ENCODE measurements around the gene MACROD2.

The MACROD2 gene

GRCh38 chr20:14566505-14566904 lies 571.2 kb downstream of the MACROD2 start:
- in situ Hi-C loops (cut with HindIII; ENCODE audit: low pct_unique_long_range_greater_than_20kb, low sequenced_read_pairs) = no loop called here
- no peak for TF ChIP-seq JUND (IDR thresholded peaks at IDR 0.05; ENCODE audit: low read depth)
- no peak for DNase-seq (ENCODE audit: low read depth in 1 of 2, low spot score in 1 of 2)

DNA sequence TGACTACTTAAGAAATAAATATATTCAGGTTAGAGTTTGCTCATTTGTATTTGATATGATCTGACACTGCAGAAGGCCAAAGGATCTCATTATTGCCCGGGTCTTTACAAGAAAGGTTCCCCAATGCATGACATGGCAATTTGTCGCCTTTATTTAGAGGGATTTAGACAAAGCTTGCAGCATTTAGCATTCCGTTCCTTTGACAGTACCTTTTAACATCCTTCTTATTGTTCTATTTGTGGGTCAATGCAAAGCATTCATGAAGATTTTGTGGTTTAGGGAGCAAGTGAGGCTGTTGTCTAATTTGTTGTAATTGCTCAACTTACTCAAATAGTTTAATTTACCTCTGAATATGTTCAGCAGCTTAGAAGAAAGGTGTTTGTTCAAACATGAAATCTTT lies 572.9 kb downstream of the MACROD2 start:
- DNase-seq (ENCODE audit: low read depth in 1 of 2, low spot score in 1 of 2) = no peak
- TF ChIP-seq JUND (IDR thresholded peaks at IDR 0.05; ENCODE audit: low read depth) = no peak

GRCh38 chr20:14568701-14569100 lies 573.4 kb downstream of the MACROD2 start:
- no peak for DNase-seq (ENCODE audit: low read depth in 1 of 2, low spot score in 1 of 2)
- in situ Hi-C loops (cut with HindIII; ENCODE audit: low pct_unique_long_range_greater_than_20kb, low sequenced_read_pairs) = no loop called here

More for the DNA sequence above, 572.9 kb downstream of the MACROD2 start:
- in situ Hi-C loops (cut with HindIII; ENCODE audit: low pct_unique_long_range_greater_than_20kb, low sequenced_read_pairs) = no loop called here

DNA sequence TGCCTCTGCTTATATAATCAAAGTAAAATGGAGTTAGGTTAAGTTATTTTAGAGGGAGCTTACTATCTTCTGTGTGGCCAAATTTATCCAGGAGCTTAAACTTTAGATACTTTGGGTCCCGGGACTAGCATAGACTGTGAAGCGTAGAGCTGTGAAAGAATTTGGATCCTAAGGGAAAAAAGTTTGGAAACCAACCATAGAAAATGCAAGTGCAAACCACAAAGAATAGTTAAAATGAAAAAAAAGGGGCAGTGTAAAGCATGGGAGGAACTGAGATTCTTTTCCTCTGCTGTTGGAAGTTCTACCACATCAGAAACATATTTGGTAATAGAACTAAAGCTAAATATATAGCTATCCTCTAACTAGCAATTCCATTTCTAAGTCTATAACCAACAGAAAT lies 574.3 kb downstream of the MACROD2 start:
- DNase-seq (ENCODE audit: low read depth in 1 of 2, low spot score in 1 of 2) = no peak
- in situ Hi-C loops (cut with HindIII; ENCODE audit: low pct_unique_long_range_greater_than_20kb, low sequenced_read_pairs) = no loop called here
- no peak for TF ChIP-seq JUND (IDR thresholded peaks at IDR 0.05; ENCODE audit: low read depth)

More at GRCh38 chr20:14568701-14569100, 573.4 kb downstream of the MACROD2 start:
- no peak for TF ChIP-seq JUND (IDR thresholded peaks at IDR 0.05; ENCODE audit: low read depth)

DNA sequence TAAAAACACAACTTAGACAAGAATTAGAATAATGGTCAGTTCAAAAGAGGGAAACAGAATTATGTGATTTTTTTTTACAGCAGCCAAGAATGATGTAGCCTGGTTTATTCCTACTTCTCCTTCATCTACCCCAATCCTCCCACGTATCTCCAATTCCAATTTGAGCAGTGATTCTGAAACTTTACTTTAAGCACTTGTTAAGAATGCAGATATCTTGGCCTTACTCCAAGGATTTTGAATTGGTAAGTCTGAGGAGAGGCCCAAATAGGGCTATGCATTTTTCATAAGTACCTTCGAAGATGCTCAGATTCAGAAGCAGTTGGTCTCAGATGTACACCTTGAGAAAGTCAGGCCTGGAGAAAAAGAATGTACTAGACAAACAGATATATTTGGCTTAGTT lies 575.5 kb downstream of the MACROD2 start:
- DNase-seq (ENCODE audit: low read depth in 1 of 2, low spot score in 1 of 2) = no peak

GRCh38 chr20:14573676-14574075 lies 578.4 kb downstream of the MACROD2 start:
- in situ Hi-C loops (cut with HindIII; ENCODE audit: low pct_unique_long_range_greater_than_20kb, low sequenced_read_pairs) = no loop called here
- TF ChIP-seq JUND (IDR thresholded peaks at IDR 0.05; ENCODE audit: low read depth) = no peak
- no peak for DNase-seq (ENCODE audit: low read depth in 1 of 2, low spot score in 1 of 2)

More for the DNA sequence above, 575.5 kb downstream of the MACROD2 start:
- in situ Hi-C loops (cut with HindIII; ENCODE audit: low pct_unique_long_range_greater_than_20kb, low sequenced_read_pairs) = no loop called here
- no peak for TF ChIP-seq JUND (IDR thresholded peaks at IDR 0.05; ENCODE audit: low read depth)

DNA sequence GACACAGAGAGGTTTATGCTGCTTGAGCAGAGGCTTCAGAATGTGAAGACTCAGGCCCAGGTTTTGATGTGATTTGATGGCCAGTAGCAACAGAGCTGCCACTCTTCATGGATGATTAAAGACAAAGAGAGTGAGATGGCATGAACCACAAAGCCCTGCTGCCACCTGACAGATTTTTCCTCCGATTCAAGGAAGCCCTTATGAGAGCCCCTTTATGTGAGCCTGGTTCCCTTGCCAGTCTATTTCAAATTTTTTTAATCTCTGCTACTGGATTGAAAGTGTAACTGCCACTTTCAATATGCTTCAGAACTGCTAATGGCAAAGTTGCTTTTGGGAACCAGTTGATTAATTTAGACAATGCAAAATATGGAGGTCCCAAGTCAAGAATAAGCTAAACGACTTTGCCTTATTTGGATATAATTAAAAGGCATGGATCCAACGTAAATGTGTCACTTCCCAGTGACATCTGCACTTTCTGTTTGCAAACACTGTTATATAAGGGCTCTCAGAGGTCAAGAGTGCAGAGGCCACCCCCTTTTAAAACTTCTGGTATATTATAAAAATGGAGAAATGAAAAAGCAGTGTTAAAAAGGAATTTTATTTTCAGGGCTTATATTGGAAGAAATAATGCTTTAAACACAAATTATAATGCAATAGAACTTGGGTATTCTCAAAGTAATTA lies 581.0 kb downstream of the MACROD2 start:
- no peak for DNase-seq (ENCODE audit: low read depth in 1 of 2, low spot score in 1 of 2)
- in situ Hi-C loops (cut with HindIII; ENCODE audit: low pct_unique_long_range_greater_than_20kb, low sequenced_read_pairs) = no loop called here
- no peak for TF ChIP-seq JUND (IDR thresholded peaks at IDR 0.05; ENCODE audit: low read depth)

- in situ Hi-C loops (cut with HindIII; ENCODE audit: low pct_unique_long_range_greater_than_20kb, low sequenced_read_pairs) = no loop called here
- no peak for DNase-seq (ENCODE audit: low read depth in 1 of 2, low spot score in 1 of 2)
- no peak for TF ChIP-seq JUND (IDR thresholded peaks at IDR 0.05; ENCODE audit: low read depth)
Measured at GRCh38 chr20:14580418-14581074, 585.2 kb downstream of the MACROD2 start.

- TF ChIP-seq JUND (IDR thresholded peaks at IDR 0.05; ENCODE audit: low read depth) = no peak
- in situ Hi-C loops (cut with HindIII; ENCODE audit: low pct_unique_long_range_greater_than_20kb, low sequenced_read_pairs) = no loop called here
- DNase-seq (ENCODE audit: low read depth in 1 of 2, low spot score in 1 of 2) = no peak
Measured at GRCh38 chr20:14581731-14582130, 586.4 kb downstream of the MACROD2 start.

DNA sequence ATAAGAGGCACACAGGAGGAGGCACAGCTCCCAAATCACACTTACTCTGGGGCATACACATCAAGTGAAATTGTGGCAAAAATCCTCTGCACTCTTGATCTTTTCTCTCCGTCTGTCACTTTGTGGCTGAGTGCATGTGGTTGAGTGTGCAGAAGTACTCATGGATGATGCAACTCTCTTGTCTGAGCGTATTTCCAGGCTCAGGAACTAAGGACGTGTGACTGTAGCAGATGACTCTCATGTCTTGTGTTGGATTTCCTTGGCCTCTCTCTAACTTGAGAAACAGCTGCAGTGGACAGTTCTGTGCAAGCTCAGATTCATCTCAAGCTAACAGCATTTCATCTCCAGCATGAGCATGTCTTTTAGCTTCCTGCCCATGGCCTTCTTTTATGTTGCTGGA lies 587.5 kb downstream of the MACROD2 start:
- DNase-seq (ENCODE audit: low read depth in 1 of 2, low spot score in 1 of 2) = no peak
- no peak for TF ChIP-seq JUND (IDR thresholded peaks at IDR 0.05; ENCODE audit: low read depth)
- in situ Hi-C loops (cut with HindIII; ENCODE audit: low pct_unique_long_range_greater_than_20kb, low sequenced_read_pairs) = no loop called here

- no peak for DNase-seq (ENCODE audit: low read depth in 1 of 2, low spot score in 1 of 2)
- in situ Hi-C loops (cut with HindIII; ENCODE audit: low pct_unique_long_range_greater_than_20kb, low sequenced_read_pairs) = no loop called here
- TF ChIP-seq JUND (IDR thresholded peaks at IDR 0.05; ENCODE audit: low read depth) = no peak
Measured at GRCh38 chr20:14583413-14583812, 588.1 kb downstream of the MACROD2 start.

DNA sequence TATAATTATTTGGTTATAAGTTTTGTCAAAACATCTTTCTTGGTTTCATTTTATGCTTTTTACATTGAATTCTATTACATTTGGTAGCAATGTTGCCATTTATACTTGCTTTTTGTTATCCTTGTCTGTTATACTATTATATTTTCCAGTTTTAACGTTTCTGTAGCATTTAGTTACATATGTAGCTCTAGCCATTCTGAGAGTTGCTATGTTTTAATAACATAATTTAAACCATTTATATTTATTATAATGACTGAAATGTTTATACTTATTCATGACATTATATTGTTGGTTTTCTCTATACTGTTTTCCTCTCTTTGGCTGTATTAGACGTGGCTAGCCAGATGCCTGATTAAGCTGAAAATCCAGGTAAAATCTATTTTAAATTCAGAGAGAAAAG lies 594.1 kb downstream of the MACROD2 start:
- no peak for TF ChIP-seq JUND (IDR thresholded peaks at IDR 0.05; ENCODE audit: low read depth)
- in situ Hi-C loops (cut with HindIII; ENCODE audit: low pct_unique_long_range_greater_than_20kb, low sequenced_read_pairs) = no loop called here
- DNase-seq (ENCODE audit: low read depth in 1 of 2, low spot score in 1 of 2) = no peak

- DNase-seq (ENCODE audit: low read depth in 1 of 2, low spot score in 1 of 2) = no peak
- TF ChIP-seq JUND (IDR thresholded peaks at IDR 0.05; ENCODE audit: low read depth) = no peak
- in situ Hi-C loops (cut with HindIII; ENCODE audit: low pct_unique_long_range_greater_than_20kb, low sequenced_read_pairs) = no loop called here
Measured at GRCh38 chr20:14595051-14595450, 599.7 kb downstream of the MACROD2 start.

Measured in T47D (cell line).